ENCODE results near the gene RBMS3.

Gene RBMS3

GRCh38 chr3:29694331-29694730, 413.5 kb downstream of the RBMS3 start:
- FAIRE-seq (no peak), DNase-seq (ENCODE audit: insufficient read length, low spot score) (no peak)
- TF ChIP-seq CTCF (IDR thresholded peaks at IDR 0.05; ENCODE audit: insufficient read depth, missing control alignments) = no peak

- FAIRE-seq (no peak), DNase-seq (ENCODE audit: insufficient read length, low spot score) (no peak)
- TF ChIP-seq CTCF (IDR thresholded peaks at IDR 0.05; ENCODE audit: insufficient read depth, missing control alignments) = no peak
These were observed 413.9 kb downstream of the RBMS3 start for GRCh38 chr3:29694783-29695182.

- no peak for TF ChIP-seq CTCF (IDR thresholded peaks at IDR 0.05; ENCODE audit: insufficient read depth, missing control alignments)
- no peak for FAIRE-seq
- DNase-seq (ENCODE audit: insufficient read length, low spot score) = no peak
These were observed 414.3 kb downstream of the RBMS3 start for GRCh38 chr3:29695201-29695600.

GRCh38 chr3:29695643-29696198, 414.9 kb downstream of the RBMS3 start:
- DNase-seq (ENCODE audit: insufficient read length, low spot score) (no peak), FAIRE-seq (no peak)
- no peak for TF ChIP-seq CTCF (IDR thresholded peaks at IDR 0.05; ENCODE audit: insufficient read depth, missing control alignments)

GRCh38 chr3:29696311-29696710, 415.4 kb downstream of the RBMS3 start:
- no peak for DNase-seq (ENCODE audit: insufficient read length, low spot score)
- no peak for TF ChIP-seq CTCF (IDR thresholded peaks at IDR 0.05; ENCODE audit: insufficient read depth, missing control alignments)
- FAIRE-seq = no peak

- FAIRE-seq = no peak
- TF ChIP-seq CTCF (IDR thresholded peaks at IDR 0.05; ENCODE audit: insufficient read depth, missing control alignments) = no peak
- no peak for DNase-seq (ENCODE audit: insufficient read length, low spot score)
These were observed 417.1 kb downstream of the RBMS3 start for GRCh38 chr3:29697989-29698388.

- no peak for FAIRE-seq
These were observed 419.4 kb downstream of the RBMS3 start for GRCh38 chr3:29700256-29700655.

More at GRCh38 chr3:29700256-29700655, 419.4 kb downstream of the RBMS3 start:
- TF ChIP-seq CTCF (IDR thresholded peaks at IDR 0.05; ENCODE audit: insufficient read depth, missing control alignments) = no peak
- DNase-seq (ENCODE audit: insufficient read length, low spot score) = no peak
